ENCODE measurements around the gene BAX. TPM values are rescaled to one million over a fixed set of nuclear protein-coding genes. Genes with fewer than 3 reads are reported as not detected.

The BAX gene
- total and polyA plus RNA-seq, 8 donors, result 20.3 to 48.1 (median 30.7) TPM

GRCh38 chr19:48997972-48998371 lies 43.3 kb downstream of the BAX start:
- Histone ChIP-seq H3K4me3 (no peak overlapping the region), H3K27me3 (no peaks in the 10 kb centered on the region), H3K36me3 (no peaks in the 10 kb centered on the region), H3K4me1 (peaks cover 5 to 8% (median 6%) of the 10 kb centered on the region in 3 donors), H3K27ac (no peak overlapping the region), H3K9me3 (no peaks in the 10 kb centered on the region)
- WGBS, 2 donors, result 43 to 54% methylated on average over 5 of the region's 5 CpGs
- DNase-seq (peak in 2 of 6 donors; percentile 42 to 70), ATAC-seq (no peak), FAIRE-seq (no peak)
- TF ChIP-seq CTCF (IDR thresholded peaks at IDR 0.05), result peak in 1 of 4 donors; percentile 23
- intact Hi-C loops (cut with DNase I), result no loop called here

- no peaks in the 10 kb centered on the region for H3K9me3 ChIP-seq
- no peak for FAIRE-seq
- intact Hi-C loops (cut with DNase I), result no loop called here
- WGBS, 2 donors, result 55 to 58% methylated on average over 16 of the region's 16 CpGs
- H3K36me3 ChIP-seq, result peaks cover 0 to 7% (median 0%) of the 10 kb centered on the region in 3 donors
- DNase-seq, result peak in 3 of 6 donors; percentile 58 to 76 (median 62)
- ATAC-seq, result peak; percentile 53 to 83 (median 78)
- H3K27ac ChIP-seq, result no peak overlapping the region
- TF ChIP-seq CTCF (IDR thresholded peaks at IDR 0.05), result peak; percentile 17 to 34 (median 30)
- no peaks in the 10 kb centered on the region for H3K27me3 ChIP-seq
- H3K4me3 ChIP-seq, result no peak overlapping the region
- peaks cover 0 to 2% (median under 1%) of the 10 kb centered on the region in 3 donors for H3K4me1 ChIP-seq
Measured at GRCh38 chr19:48999481-49000325, 45.0 kb downstream of the BAX start.

- Histone ChIP-seq H3K27ac (no peak overlapping the region), H3K9me3 (no peaks in the 10 kb centered on the region), H3K27me3 (no peaks in the 10 kb centered on the region), H3K36me3 (peaks cover 0 to 12% (median 0%) of the 10 kb centered on the region in 3 donors), H3K4me3 (no peak overlapping the region), H3K4me1 (no peaks in the 10 kb centered on the region)
- 97% methylated on average over 15 of the region's 15 CpGs for WGBS, 2 donors
- intact Hi-C loops (cut with DNase I), result no loop called here
- ATAC-seq, result no peak
- no peak for TF ChIP-seq CTCF (IDR thresholded peaks at IDR 0.05)
- no peak for DNase-seq
- FAIRE-seq, result no peak
Measured at GRCh38 chr19:49004133-49004532, 49.5 kb downstream of the BAX start.

GRCh38 chr19:49004964-49005614 lies 50.4 kb downstream of the BAX start:
- Histone ChIP-seq H3K4me3 (no peak overlapping the region), H3K27me3 (no peaks in the 10 kb centered on the region), H3K27ac (no peak overlapping the region), H3K9me3 (no peaks in the 10 kb centered on the region), H3K36me3 (peaks cover 0 to 12% (median 9%) of the 10 kb centered on the region in 3 donors), H3K4me1 (no peaks in the 10 kb centered on the region)
- intact Hi-C loops (cut with DNase I), result no loop called here
- DNase-seq (no peak), FAIRE-seq (no peak), ATAC-seq (no peak)
- TF ChIP-seq CTCF (IDR thresholded peaks at IDR 0.05), result no peak
- WGBS, 2 donors, result 87 to 89% methylated on average over 7 of the region's 7 CpGs

Data from pancreas (tissue), 10 donors.